ENCODE data around the gene MBD1. TPM values are rescaled to one million over a fixed set of nuclear protein-coding genes. Genes with fewer than 3 reads are reported as not detected.
A peak's percentile ranks its signal among the peaks of the same experiment; 100 is the strongest.

Gene MBD1
- total and polyA plus RNA-seq, 4 donors = 13.9 to 45.8 (median 26.8) TPM

- H3K27me3 ChIP-seq (ENCODE audit: control insufficient read depth in 4 of 4, insufficient read depth in 4 of 4, low read length in 3 of 4) = no peaks in the 10 kb centered on the region
- peak overlapping the region; percentile 79 to 87 for H3K9ac ChIP-seq (ENCODE audit: low read depth in 1 of 2, low read length in 2 of 2)
- H3K4me3 ChIP-seq (ENCODE audit: low read depth in 1 of 3, low read length in 3 of 3) = peak overlapping the region; percentile 68 to 99 (median 85)
- DNase-seq (ENCODE audit: low spot score) = peak; percentile 57
- peak overlapping the region; percentile 67 to 92 for H3K27ac ChIP-seq (ENCODE audit: low read depth in 1 of 2, low read length in 2 of 2)
- peaks cover 2 to 29% (median 10%) of the 10 kb centered on the region in 4 donors for H3K36me3 ChIP-seq (ENCODE audit: control insufficient read depth in 4 of 4, insufficient read depth in 3 of 4, low read depth in 1 of 4, low read length in 3 of 4)
- H3K9me3 ChIP-seq (ENCODE audit: control insufficient read depth in 4 of 4, low read length in 3 of 4) = no peaks in the 10 kb centered on the region
- H3K4me1 ChIP-seq (ENCODE audit: control insufficient read depth in 4 of 4, insufficient read depth in 4 of 4, low read length in 3 of 4) = peaks cover 1 to 10% (median 7%) of the 10 kb centered on the region in 4 donors
- 4% methylated on average over 27 of the region's 27 CpGs for WGBS
- TF ChIP-seq HNF4A (conservative IDR thresholded peaks at IDR 0.05) = no peak
- TF ChIP-seq SP1 (IDR thresholded peaks at IDR 0.05) = no peak
- no peak for TF ChIP-seq CTCF (IDR thresholded peaks at IDR 0.05; ENCODE audit: low read depth, low read length, missing input control)
- no peak for TF ChIP-seq RXRA (IDR thresholded peaks at IDR 0.05)
- TF ChIP-seq RAD21 (IDR thresholded peaks at IDR 0.05) = no peak
- TF ChIP-seq ATF3 (IDR thresholded peaks at IDR 0.05) = no peak
- no peak for TF ChIP-seq HNF4G (IDR thresholded peaks at IDR 0.05)
- TF ChIP-seq TAF1 (conservative IDR thresholded peaks at IDR 0.05) = no peak
- no peak for TF ChIP-seq YY1 (IDR thresholded peaks at IDR 0.05)
- no peak for TF ChIP-seq REST (IDR thresholded peaks at IDR 0.05)
- TF ChIP-seq ZBTB33 (IDR thresholded peaks at IDR 0.05) = no peak
- no peak for TF ChIP-seq NR2F2 (IDR thresholded peaks at IDR 0.05)
- TF ChIP-seq JUND (IDR thresholded peaks at IDR 0.05) = no peak
- TF ChIP-seq FOXA1 (IDR thresholded peaks at IDR 0.05) = no peak
- no peak for TF ChIP-seq MAX (IDR thresholded peaks at IDR 0.05)
- no peak for TF ChIP-seq EGR1 (IDR thresholded peaks at IDR 0.05; ENCODE audit: low read depth in 2 of 2)
- no peak for TF ChIP-seq GABPA (IDR thresholded peaks at IDR 0.05 in 1 of 2, conservative IDR thresholded peaks at IDR 0.05 in 1 of 2)
- TF ChIP-seq FOXA2 (IDR thresholded peaks at IDR 0.05) = no peak
Observed at GRCh38 chr18:50287028-50287440, 5.7 kb upstream of the MBD1 start.

All from liver (tissue), 9 donors.